Forelimb muscle (tissue), 1 donor: ENCODE results near the gene MEDAG. TPM values are rescaled to one million over a fixed set of nuclear protein-coding genes. Genes with fewer than 3 reads are reported as not detected.

Source experiments
- DNase-seq: peaks from one replicate; pipeline ENCODE4 v3.0.0-alpha.2; 2013; ENCODE audit warnings: low read depth
- polyA plus RNA-seq: library from polyadenylated mRNA; unstranded; fragments of 120-200 nt; gene quantifications from one replicate; pipeline ENCODE4 v1.2.1, GENCODE V29; 2013; ENCODE audit not compliant: insufficient read length

The MEDAG gene
- polyA plus RNA-seq, 1 donor, result 8.4 TPM

GRCh38 chr13:30957258-30957943, 51.3 kb downstream of the MEDAG start:
- DNase-seq, result no peak

GRCh38 chr13:30959678-30960077, 53.6 kb downstream of the MEDAG start:
- no peak for DNase-seq

DNA sequence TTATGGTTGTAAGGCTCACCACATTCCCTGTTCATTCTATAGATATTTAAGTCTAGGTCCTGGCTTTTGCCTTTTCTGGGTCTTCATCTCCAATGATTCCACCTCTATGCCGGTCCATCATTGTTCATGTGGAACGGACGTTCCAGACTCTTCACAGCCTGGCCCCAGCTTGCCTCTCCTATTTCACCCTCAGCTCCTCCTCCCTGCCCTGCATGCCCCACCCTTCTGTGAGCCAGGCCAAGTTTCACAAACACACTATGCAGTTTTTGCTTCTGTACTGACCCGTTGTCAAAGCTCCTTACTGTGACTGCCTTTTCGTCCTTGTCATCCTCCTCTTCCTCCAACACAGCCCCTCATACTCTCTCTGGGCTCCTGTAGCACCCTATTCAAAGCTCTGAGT, 57.7 kb downstream of the MEDAG start:
- no peak for DNase-seq

DNA sequence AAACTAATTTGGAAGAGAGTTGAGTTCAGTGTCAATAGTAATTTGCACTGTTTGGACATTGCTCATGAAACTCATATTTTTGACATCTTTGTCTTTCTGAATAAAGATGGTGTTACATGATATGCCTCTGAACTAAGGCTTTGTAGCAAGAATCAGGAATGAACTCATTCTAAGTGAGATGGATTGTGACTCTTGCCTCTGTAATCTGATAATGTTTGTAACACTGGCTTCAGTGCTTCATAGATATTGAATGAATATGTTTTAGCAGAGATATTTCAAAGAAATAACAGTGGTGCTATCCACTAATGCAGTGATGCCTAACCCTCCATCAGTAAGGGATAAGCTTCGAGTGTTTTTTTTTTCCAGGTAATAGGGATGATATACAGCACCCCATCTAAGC, 59.3 kb downstream of the MEDAG start:
- DNase-seq, result no peak

- DNase-seq, result no peak
These were observed 60.0 kb downstream of the MEDAG start for GRCh38 chr13:30966101-30966500.

- DNase-seq, result no peak
These were observed 62.8 kb downstream of the MEDAG start for GRCh38 chr13:30968846-30969245.

DNA sequence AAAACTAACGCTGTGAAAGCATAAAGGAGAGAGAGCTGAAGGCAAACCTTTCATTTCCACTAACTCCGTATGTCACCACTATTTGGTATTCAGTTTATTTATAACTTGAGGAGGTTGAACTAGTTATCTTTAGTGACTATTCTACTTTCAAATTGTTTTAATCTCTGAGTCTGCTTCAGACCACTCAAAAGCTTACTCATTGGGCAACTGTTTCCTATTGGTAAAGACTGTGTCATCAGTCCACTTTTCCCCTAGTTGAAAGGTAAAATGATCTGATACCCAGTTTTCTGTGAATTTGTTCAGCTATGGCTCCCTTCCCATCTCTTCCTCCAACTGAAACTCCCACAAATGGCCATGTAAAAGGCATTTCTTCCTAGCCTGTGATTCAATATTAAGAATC, 65.5 kb downstream of the MEDAG start:
- DNase-seq, result no peak

GRCh38 chr13:30972888-30973377, 66.9 kb downstream of the MEDAG start:
- no peak for DNase-seq

DNA sequence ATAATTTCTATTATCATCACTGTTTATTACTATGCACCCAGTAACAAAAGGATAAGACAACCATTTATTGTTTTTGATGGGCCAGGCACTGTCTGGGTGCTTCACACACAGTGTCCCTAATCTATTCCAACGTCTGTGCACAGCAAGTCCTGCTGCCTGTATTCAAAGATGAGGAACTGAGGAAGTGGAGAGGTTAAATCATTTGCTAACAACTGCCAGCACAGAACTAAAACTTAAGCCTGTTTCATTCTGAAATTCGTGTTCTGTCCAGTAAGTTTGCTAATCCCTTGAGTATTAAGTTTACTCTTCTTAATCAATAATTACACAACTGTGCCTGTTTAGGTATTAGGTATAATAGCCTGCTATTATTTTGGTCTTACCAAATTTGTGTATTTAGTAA, 68.3 kb downstream of the MEDAG start:
- DNase-seq, result no peak

Other genes with a start within 250 kb of the MEDAG start
- 4.3 TPM for gene ALOX5AP, start 170.7 kb upstream of the MEDAG start, polyA plus RNA-seq
- gene TEX26, start 26.4 kb downstream of the MEDAG start, polyA plus RNA-seq, result not detected